RWPE2 (cell line): ENCODE data around the gene CDH4.

ENCODE experiments used
- ATAC-seq: fragments of 200-7000 bp; cut with Tn5 transposase; 3 replicates; pipeline ENCODE4 v1.9.1; 2021; ENCODE audit warnings: low read depth
- DNase-seq: peaks from one replicate; pipeline ENCODE4 v3.0.0-alpha.2; 2020; ENCODE audit warnings: low spot score
- H3K27ac ChIP-seq: fragments of 450-650 bp; 2 replicates; pipeline ENCODE4 v1.5.1; 2017; ENCODE audit warnings: mild to moderate bottlenecking; ENCODE audit not compliant: poor library complexity, severe bottlenecking
- H3K27me3 ChIP-seq: fragments of 250-450 bp; sonication (Bioruptor Pico); 2 replicates; pipeline ENCODE4 v1.5.1; 2021; ENCODE audit warnings: mild to moderate bottlenecking, moderate library complexity; ENCODE audit not compliant: insufficient read depth, poor library complexity, severe bottlenecking
- H3K36me3 ChIP-seq: fragments of 250-450 bp; sonication (Bioruptor Pico); 2 replicates; pipeline ENCODE4 v1.5.1; 2020; ENCODE audit warnings: low read depth, mild to moderate bottlenecking, moderate library complexity
- H3K4me1 ChIP-seq: fragments of 250-450 bp; sonication (Bioruptor Pico); 2 replicates; pipeline ENCODE4 v1.5.1; 2021; ENCODE audit warnings: mild to moderate bottlenecking, moderate library complexity; ENCODE audit not compliant: insufficient read depth, poor library complexity, severe bottlenecking
- H3K4me3 ChIP-seq: fragments of 250-450 bp; sonication (Bioruptor Pico); 2 replicates; pipeline ENCODE4 v1.5.1; 2021; ENCODE audit warnings: mild to moderate bottlenecking, moderate library complexity; ENCODE audit not compliant: severe bottlenecking
- H3K9me3 ChIP-seq: fragments of 250-450 bp; sonication (Bioruptor Pico); 2 replicates; pipeline ENCODE4 v1.5.1; 2021; ENCODE audit warnings: mild to moderate bottlenecking, moderate library complexity; ENCODE audit not compliant: severe bottlenecking
- CTCF ChIP-seq: fragments of 450-650 bp; IDR thresholded peaks from one replicate; pipeline ENCODE4 v1.5.1; 2017; ENCODE audit warnings: mild to moderate bottlenecking, moderate library complexity; ENCODE audit not compliant: poor library complexity, severe bottlenecking

The CDH4 gene

GRCh38 chr20:61492065-61492464 is 240.0 kb downstream of the CDH4 start:
- Histone ChIP-seq H3K9me3 (no peaks in the 10 kb centered on the region), H3K36me3 (no peaks in the 10 kb centered on the region), H3K27me3 (no peaks in the 10 kb centered on the region), H3K4me3 (no peak overlapping the region), H3K4me1 (no peaks in the 10 kb centered on the region), H3K27ac (no peak overlapping the region)
- TF ChIP-seq CTCF = no peak
- no peak for DNase-seq
- ATAC-seq = no peak

GRCh38 chr20:61493798-61494305 is 241.8 kb downstream of the CDH4 start:
- H3K9me3 ChIP-seq = no peaks in the 10 kb centered on the region
- no peaks in the 10 kb centered on the region for H3K36me3 ChIP-seq
- no peak for TF ChIP-seq CTCF
- ATAC-seq (no peak; the same call in 2 of the 3 replicates), DNase-seq (peak; percentile 75)
- no peaks in the 10 kb centered on the region for H3K27me3 ChIP-seq
- H3K4me3 ChIP-seq = no peak overlapping the region
- H3K4me1 ChIP-seq = no peaks in the 10 kb centered on the region
- H3K27ac ChIP-seq = no peak overlapping the region

GRCh38 chr20:61494763-61495575 is 242.9 kb downstream of the CDH4 start:
- no peak overlapping the region for H3K4me3 ChIP-seq
- H3K36me3 ChIP-seq = no peaks in the 10 kb centered on the region
- no peak for ATAC-seq
- H3K4me1 ChIP-seq = peaks cover 7% of the 10 kb centered on the region
- no peaks in the 10 kb centered on the region for H3K27me3 ChIP-seq
- H3K27ac ChIP-seq = no peak overlapping the region
- no peak for TF ChIP-seq CTCF
- DNase-seq = peak; percentile 74
- no peaks in the 10 kb centered on the region for H3K9me3 ChIP-seq

- DNase-seq (no peak), ATAC-seq (no peak)
- no peak overlapping the region for H3K27ac ChIP-seq
- H3K9me3 ChIP-seq = no peaks in the 10 kb centered on the region
- no peaks in the 10 kb centered on the region; the same call in 1 of the 2 replicates for H3K36me3 ChIP-seq
- H3K27me3 ChIP-seq = no peaks in the 10 kb centered on the region
- no peak for TF ChIP-seq CTCF
- H3K4me1 ChIP-seq = peaks cover 8% of the 10 kb centered on the region
- no peak overlapping the region for H3K4me3 ChIP-seq
Measured at GRCh38 chr20:61497029-61497627, 245.1 kb downstream of the CDH4 start.
